HG03064 (cell line): Measurements from ENCODE around the gene ZAP70.

Experiments used
- ATAC-seq: cut with Tn5 transposase; IDR thresholded peaks from one replicate; pipeline ENCODE4 v1.9.1; 2021; ENCODE audit warnings: low read depth; ENCODE audit not compliant: unreplicated experiment

The ZAP70 gene

GRCh38 chr2:97769711-97770110 is 56.3 kb downstream of the ZAP70 start:
- ATAC-seq: no peak

GRCh38 chr2:97770445-97770844 is 57.1 kb downstream of the ZAP70 start:
- no peak for ATAC-seq

- no peak for ATAC-seq
These were observed 61.0 kb downstream of the ZAP70 start for GRCh38 chr2:97774425-97774824.

GRCh38 chr2:97775074-97775473 is 61.7 kb downstream of the ZAP70 start:
- ATAC-seq: no peak

GRCh38 chr2:97779141-97779540 is 65.8 kb downstream of the ZAP70 start:
- ATAC-seq: no peak

- no peak for ATAC-seq
These were observed 68.6 kb downstream of the ZAP70 start for GRCh38 chr2:97781981-97782380.

- ATAC-seq: no peak
These were observed 71.6 kb downstream of the ZAP70 start for GRCh38 chr2:97784953-97785352.

- no peak for ATAC-seq
These were observed 72.4 kb downstream of the ZAP70 start for GRCh38 chr2:97785818-97786217.

- ATAC-seq: no peak
These were observed 75.7 kb downstream of the ZAP70 start for GRCh38 chr2:97788986-97789644.
